Choroid plexus epithelial cell (primary cell): ENCODE data around the gene AP5B1.

Experiments used
- DNase-seq: peaks from one replicate; pipeline ENCODE4 v3.0.0-alpha.2; 2010; ENCODE audit warnings: low read depth
- H3K4me3 ChIP-seq: 2 replicates; pipeline ENCODE4 v1.5.1; 2011; ENCODE audit warnings: low read depth, mild to moderate bottlenecking, control low read depth, low read length, moderate library complexity
- TF ChIP-seq, protein P1 (sequence below): conservative IDR thresholded peaks from 2 replicates; pipeline ENCODE4 v1.5.1; 2011; ENCODE audit warnings: low read depth, mild to moderate bottlenecking, control low read depth, inconsistent platforms, low read length, moderate library complexity

The AP5B1 gene

DNA sequence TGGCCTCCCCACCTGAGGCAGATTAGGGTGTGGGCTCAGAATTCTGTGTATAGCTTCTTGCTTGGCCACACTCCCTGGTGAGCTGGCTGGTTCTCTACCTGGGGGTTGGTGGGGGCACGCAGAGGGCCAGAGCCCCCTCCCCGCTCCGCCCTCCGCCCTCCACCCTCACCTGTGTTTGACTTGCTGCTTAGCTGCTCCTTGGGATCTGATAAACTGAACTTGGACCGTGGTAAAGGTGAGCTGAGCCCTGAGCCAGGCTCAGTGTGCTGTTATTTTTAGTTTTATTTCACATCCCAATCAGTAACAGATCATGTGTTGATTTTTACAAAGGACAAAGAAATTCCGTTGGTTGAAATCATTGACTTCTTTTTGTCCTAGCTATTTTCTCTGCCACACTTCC lies 8.0 kb upstream of the AP5B1 start:
- DNase-seq, result no peak
- no peak overlapping the region for H3K4me3 ChIP-seq
- TF ChIP-seq, protein P1, sequence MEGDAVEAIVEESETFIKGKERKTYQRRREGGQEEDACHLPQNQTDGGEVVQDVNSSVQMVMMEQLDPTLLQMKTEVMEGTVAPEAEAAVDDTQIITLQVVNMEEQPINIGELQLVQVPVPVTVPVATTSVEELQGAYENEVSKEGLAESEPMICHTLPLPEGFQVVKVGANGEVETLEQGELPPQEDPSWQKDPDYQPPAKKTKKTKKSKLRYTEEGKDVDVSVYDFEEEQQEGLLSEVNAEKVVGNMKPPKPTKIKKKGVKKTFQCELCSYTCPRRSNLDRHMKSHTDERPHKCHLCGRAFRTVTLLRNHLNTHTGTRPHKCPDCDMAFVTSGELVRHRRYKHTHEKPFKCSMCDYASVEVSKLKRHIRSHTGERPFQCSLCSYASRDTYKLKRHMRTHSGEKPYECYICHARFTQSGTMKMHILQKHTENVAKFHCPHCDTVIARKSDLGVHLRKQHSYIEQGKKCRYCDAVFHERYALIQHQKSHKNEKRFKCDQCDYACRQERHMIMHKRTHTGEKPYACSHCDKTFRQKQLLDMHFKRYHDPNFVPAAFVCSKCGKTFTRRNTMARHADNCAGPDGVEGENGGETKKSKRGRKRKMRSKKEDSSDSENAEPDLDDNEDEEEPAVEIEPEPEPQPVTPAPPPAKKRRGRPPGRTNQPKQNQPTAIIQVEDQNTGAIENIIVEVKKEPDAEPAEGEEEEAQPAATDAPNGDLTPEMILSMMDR, result no peak

DNA sequence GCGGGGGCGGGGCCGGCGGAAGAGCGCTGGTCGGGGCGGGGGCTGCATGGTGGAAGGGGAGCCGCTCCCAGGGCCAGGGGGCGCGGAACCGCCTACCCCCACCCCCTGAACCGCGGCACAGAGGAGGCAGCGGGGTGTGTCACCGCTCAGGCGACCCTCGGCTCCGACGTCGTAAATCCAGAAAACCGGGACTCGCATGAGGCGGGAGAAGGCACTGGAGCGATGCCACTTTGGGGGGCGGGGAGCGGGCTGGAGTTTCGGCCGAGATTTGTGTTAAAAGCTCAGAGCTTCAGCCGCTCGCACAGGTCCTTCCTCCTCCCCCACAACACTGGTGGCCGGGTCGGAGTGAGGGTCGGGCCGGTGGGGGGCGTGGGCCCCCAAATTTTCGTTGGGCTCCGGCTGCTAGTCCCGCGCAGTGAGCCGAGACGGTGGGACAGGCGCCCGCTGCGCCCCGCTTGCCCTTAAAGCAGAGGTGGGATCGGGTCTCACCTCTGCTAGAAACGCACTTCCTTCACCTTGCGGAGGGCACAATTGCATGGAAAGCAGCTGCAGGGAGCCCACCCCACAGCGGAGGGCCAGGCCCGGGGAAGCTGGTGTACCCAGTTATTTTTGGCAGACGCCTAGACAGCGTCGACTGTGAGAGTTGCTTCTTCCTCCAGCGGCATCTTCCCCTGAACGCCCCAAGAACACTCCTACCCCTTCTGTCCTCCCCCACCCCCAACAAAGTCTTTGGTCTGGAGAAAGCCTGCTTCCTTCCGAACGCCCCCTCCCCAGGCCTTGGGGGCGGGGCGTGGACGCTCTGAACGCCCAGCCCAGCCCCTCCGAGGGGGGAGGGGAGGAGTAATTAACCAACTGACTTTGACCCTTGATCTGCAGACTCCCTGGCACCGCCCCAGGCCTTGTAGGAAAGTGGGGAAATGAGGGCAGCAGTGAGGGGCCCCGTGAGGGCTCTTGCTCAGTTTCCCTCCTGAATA lies 7.2 kb upstream of the AP5B1 start:
- DNase-seq, result no peak
- no peak overlapping the region for H3K4me3 ChIP-seq
- TF ChIP-seq, protein P1, result no peak

DNA sequence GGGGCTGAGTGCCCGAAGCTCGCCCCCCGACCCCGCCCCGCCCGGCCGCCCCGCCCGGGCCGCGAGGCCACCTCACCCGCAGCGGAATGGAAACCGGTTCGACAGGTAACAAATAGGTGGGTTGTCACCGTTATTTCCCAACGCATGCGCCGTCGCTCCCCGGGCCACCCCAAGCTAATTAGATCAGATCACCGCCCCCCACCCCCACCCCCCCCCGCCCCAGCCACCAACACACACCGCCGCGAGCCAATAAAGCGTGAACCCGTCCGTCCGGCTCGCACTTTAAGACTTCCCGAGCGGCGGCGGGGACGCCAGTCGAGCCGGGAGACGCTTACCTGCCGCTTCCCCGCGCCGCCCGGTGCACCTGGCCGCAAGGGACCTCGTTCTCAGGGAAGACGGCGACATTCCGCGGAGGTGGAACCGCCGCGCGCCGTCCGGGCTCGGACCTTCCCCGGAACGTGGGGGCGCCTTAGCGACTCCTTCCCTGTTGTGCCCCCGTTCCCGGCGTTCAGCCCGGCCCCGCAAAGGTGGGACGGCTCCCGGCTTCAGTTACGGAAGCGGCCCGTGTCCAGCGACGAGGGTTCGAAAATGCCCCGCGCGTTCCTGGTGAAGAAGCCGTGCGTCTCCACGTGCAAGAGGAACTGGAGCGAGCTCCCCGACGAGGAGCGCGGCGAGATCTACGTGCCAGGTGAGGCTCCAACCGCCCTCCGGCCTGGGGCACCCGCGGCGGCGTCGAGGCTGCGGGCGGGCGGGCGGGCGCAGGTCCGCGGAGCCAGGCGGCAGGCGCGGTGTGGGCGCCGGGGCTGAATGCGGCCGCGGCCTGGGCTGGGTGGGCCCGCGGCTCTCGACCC lies 6.2 kb upstream of the AP5B1 start, which contains the start of gene OVOL1:
TSS of gene OVOL1 (plus strand) at position 278 of the 851 bp plus-strand sequence. CDS start at position 589, 311 bp downstream.
- no peak for DNase-seq
- no peak within 1 kb of the TSS for H3K4me3 ChIP-seq
- TF ChIP-seq, protein P1, result no peak

DNA sequence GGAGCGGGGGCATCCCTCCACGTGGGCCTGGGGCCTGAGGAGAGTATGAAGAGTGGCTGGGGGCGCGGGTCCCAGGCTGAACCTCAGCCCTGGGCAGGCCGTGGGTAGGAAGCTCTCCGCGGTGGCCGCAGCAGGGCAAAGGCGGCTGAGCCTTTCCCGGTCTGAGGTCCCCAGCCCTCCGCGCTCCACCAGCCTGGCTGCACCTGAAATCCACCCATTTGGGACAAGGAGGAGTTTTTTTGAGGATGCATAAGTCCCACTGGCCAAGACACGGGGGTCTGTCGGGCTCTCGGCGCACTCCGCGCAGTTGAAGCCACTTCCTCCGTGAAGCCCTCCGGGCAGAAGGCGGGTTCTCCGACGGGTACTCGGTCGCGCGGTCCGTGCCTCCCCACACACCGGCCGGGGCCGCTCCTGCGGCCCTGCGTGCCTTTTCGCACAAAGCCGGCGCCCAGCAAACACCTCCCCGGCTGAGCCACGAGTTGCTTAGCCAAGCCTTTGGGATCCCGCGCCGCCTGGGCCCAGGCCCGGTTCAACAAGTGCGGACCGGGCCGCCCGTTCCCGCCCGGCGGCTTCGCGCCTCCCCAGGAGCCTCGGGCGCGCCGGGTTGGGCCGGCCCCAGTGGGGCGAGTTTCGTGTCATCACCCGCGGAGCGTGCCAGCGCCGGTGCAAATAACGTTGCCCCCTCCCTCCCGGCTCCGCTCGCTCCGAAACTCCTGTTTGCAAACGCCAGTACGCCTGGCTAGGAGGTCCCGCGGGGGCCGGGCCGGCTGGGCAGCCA lies 5.4 kb upstream of the AP5B1 start:
- DNase-seq, result no peak
- TF ChIP-seq, protein P1, result no peak
- H3K4me3 ChIP-seq, result no peak overlapping the region

DNA sequence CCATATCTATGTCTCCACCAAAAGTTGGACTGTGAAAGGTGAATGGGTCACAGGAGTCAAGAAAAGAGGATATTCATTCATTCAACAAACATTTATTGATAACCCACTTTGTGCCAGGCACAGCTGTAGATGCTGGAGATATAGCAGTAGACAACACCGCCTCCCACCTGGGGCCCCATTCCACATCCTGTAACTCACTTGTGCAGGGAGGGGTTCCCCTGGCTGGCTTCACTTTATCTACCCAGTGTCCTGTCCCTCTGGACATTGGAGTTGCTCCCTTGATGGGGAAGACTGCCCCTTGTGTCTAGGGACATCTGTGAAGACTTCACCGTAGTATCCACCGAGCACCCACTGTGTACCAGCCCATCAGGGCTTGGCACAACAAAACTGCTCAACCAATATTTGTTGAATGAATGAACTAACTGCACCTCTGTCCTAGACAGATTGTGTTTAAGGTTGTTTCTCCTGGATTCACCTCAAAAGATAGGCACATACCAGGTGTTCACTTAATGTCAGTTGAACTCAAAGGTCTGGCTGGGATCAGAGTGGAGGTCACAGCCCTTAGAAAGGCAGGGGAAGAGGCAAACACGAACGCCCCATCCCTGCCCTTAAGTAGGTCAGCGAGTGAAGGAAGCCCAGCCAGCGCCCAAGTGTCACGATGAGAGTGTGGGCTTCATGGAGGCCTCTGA lies 4.7 kb upstream of the AP5B1 start:
- DNase-seq, result no peak
- TF ChIP-seq, protein P1, result no peak
- no peak overlapping the region for H3K4me3 ChIP-seq

DNA sequence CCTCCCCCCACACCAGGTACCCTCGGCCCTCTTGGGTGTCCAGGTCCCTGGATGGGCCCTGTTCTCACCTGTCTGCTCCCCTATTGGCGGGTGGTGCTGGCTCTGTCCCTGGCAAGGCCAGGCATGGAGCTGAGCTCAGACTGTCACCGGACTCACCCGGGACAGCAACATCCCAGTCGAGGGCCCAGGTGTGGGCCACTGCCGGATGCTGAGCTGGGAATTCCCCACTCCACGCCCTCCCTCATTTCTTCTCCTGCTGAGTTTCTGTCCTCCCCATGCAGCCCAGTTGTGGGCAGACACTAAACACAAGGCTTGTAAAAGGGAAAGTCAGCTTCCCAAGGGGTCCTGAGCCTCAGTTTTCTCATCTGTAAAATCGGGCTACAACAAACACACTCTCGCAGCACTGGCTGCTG lies 2.0 kb upstream of the AP5B1 start:
- DNase-seq, result no peak
- TF ChIP-seq, protein P1, result no peak
- H3K4me3 ChIP-seq, result no peak overlapping the region
